H9 (cell line): ENCODE results near the gene CNIH1. TPM values are rescaled to one million over a fixed set of nuclear protein-coding genes. Genes with fewer than 3 reads are reported as not detected.

ENCODE experiments used
- DNase-seq: peaks from one replicate; pipeline ENCODE4 v3.0.0-alpha.2; 2017
- H2AFZ ChIP-seq: one replicate; pipeline ENCODE4 v1.6.1; 2013; ENCODE audit warnings: mild to moderate bottlenecking, low read length, control low read depth, moderate library complexity
- H2AK5ac ChIP-seq: 2 replicates; pipeline ENCODE4 v1.6.1; 2013; ENCODE audit warnings: low read length, control low read depth, mixed read lengths; ENCODE audit not compliant: insufficient read length
- H2BK120ac ChIP-seq: one replicate; pipeline ENCODE4 v1.6.1; 2013; ENCODE audit warnings: low read depth, mild to moderate bottlenecking, low read length, control low read depth, inconsistent platforms; ENCODE audit not compliant: poor library complexity, severe bottlenecking
- H2BK12ac ChIP-seq: 2 replicates; pipeline ENCODE4 v1.6.1; 2013; ENCODE audit warnings: low read length, control low read depth, mixed read lengths, low read depth; ENCODE audit not compliant: insufficient read length
- H2BK15ac ChIP-seq: 2 replicates; pipeline ENCODE4 v1.6.1; 2013; ENCODE audit warnings: low read depth, low read length, control low read depth
- H2BK20ac ChIP-seq: one replicate; pipeline ENCODE4 v1.6.1; 2013; ENCODE audit warnings: low read depth, mild to moderate bottlenecking, low read length, control low read depth, inconsistent platforms; ENCODE audit not compliant: poor library complexity, severe bottlenecking
- H2BK5ac ChIP-seq: 2 replicates; pipeline ENCODE4 v1.6.1; 2013; ENCODE audit warnings: low read length, control low read depth, mixed read lengths; ENCODE audit not compliant: insufficient read length
- H3K14ac ChIP-seq: 2 replicates; pipeline ENCODE4 v1.6.1; 2013; ENCODE audit warnings: low read length, control low read depth; ENCODE audit not compliant: insufficient read depth
- H3K18ac ChIP-seq: 2 replicates; pipeline ENCODE4 v1.6.1; 2013; ENCODE audit warnings: low read depth, mild to moderate bottlenecking, mixed read lengths, low read length, control low read depth; ENCODE audit not compliant: insufficient read length
- H3K23ac ChIP-seq: 2 replicates; pipeline ENCODE4 v1.6.1; 2013; ENCODE audit warnings: low read length, control low read depth, mixed read lengths, low read depth; ENCODE audit not compliant: insufficient read length
- H3K23me2 ChIP-seq: 2 replicates; pipeline ENCODE4 v1.6.1; 2013; ENCODE audit warnings: low read depth, mild to moderate bottlenecking, mixed read lengths, low read length, control low read depth; ENCODE audit not compliant: insufficient read length, poor library complexity, severe bottlenecking
- H3K27ac ChIP-seq: 2 replicates; pipeline ENCODE4 v1.5.1; 2013; ENCODE audit warnings: low read length, control low read depth, mixed read lengths, low read depth; ENCODE audit not compliant: insufficient read length
- H3K27me3 ChIP-seq: 2 replicates; pipeline ENCODE4 v1.6.1; 2013; ENCODE audit warnings: low read length, control low read depth, inconsistent platforms; ENCODE audit not compliant: insufficient read depth
- H3K4ac ChIP-seq: 2 replicates; pipeline ENCODE4 v1.6.1; 2013; ENCODE audit warnings: low read depth, mild to moderate bottlenecking, control low read depth, inconsistent platforms, low read length, moderate library complexity
- H3K4me1 ChIP-seq: 2 replicates; pipeline ENCODE4 v1.6.1; 2013; ENCODE audit warnings: low read length, control low read depth, inconsistent platforms; ENCODE audit not compliant: insufficient read depth
- H3K4me2 ChIP-seq: 2 replicates; pipeline ENCODE4 v1.6.1; 2013; ENCODE audit warnings: low read length, control low read depth, mixed read lengths; ENCODE audit not compliant: insufficient read length, insufficient read depth
- H3K56ac ChIP-seq: 2 replicates; pipeline ENCODE4 v1.6.1; 2013; ENCODE audit warnings: low read depth, mild to moderate bottlenecking, mixed read lengths, low read length, control low read depth; ENCODE audit not compliant: insufficient read length
- H3K79me1 ChIP-seq: 2 replicates; pipeline ENCODE4 v1.6.1; 2013; ENCODE audit warnings: low read depth, mild to moderate bottlenecking, moderate library complexity, low read length, control low read depth, inconsistent platforms; ENCODE audit not compliant: insufficient read depth, poor library complexity, severe bottlenecking
- H3K79me2 ChIP-seq: 2 replicates; pipeline ENCODE4 v1.6.1; 2013; ENCODE audit warnings: low read length, control low read depth, inconsistent platforms; ENCODE audit not compliant: insufficient read depth
- H3K9ac ChIP-seq: 2 replicates; pipeline ENCODE4 v1.6.1; 2013; ENCODE audit warnings: low read length, control low read depth, mixed read lengths; ENCODE audit not compliant: insufficient read length; ENCODE audit errors: extremely low read depth
- H3K9me3 ChIP-seq: one replicate; pipeline ENCODE4 v1.6.1; 2013; ENCODE audit warnings: low read depth, low read length, inconsistent platforms; ENCODE audit not compliant: control insufficient read depth
- H3T11ph ChIP-seq: one replicate; pipeline ENCODE4 v1.6.1; 2013; ENCODE audit warnings: mild to moderate bottlenecking, low read length, control low read depth, inconsistent platforms
- H4K20me1 ChIP-seq: one replicate; pipeline ENCODE4 v1.6.1; 2013; ENCODE audit not compliant: control insufficient read depth, insufficient read length, insufficient read depth
- H4K5ac ChIP-seq: 2 replicates; pipeline ENCODE4 v1.6.1; 2013; ENCODE audit warnings: low read depth, mild to moderate bottlenecking, mixed read lengths, low read length, control low read depth; ENCODE audit not compliant: insufficient read length
- H4K8ac ChIP-seq: replicated peaks from 2 replicates; pipeline ENCODE4 v1.6.1; 2013; ENCODE audit warnings: low read length, control low read depth, mixed read lengths, low read depth; ENCODE audit not compliant: insufficient read length
- H4K91ac ChIP-seq: 2 replicates; pipeline ENCODE4 v1.6.1; 2013; ENCODE audit warnings: low read depth, mild to moderate bottlenecking, moderate library complexity, mixed read lengths, low read length, control low read depth; ENCODE audit not compliant: insufficient read length
- H3K27ac Mint-ChIP-seq, 3 experiments: 2 replicates in 2 of 3; 3 replicates in 1 of 3; pipeline ENCODE4 v1.8.0; 2020 to 2021; ENCODE audit warnings: mixed read lengths in 3 of 3, mild to moderate bottlenecking in 1 of 3, moderate library complexity in 1 of 3
- H3K27me3 Mint-ChIP-seq: 2 replicates; pipeline ENCODE4 v1.8.0; 2021; ENCODE audit warnings: low read depth, mild to moderate bottlenecking, moderate library complexity, mixed read lengths
- H3K36me3 Mint-ChIP-seq, 3 experiments: 2 replicates in 2 of 3; 3 replicates in 1 of 3; pipeline ENCODE4 v1.8.0; 2020 to 2021; ENCODE audit warnings: low read depth in 3 of 3, mixed read lengths in 3 of 3; ENCODE audit not compliant: insufficient read depth in 1 of 3
- H3K4me1 Mint-ChIP-seq, 2 experiments: 2 replicates each; pipeline ENCODE4 v1.8.0; 2020; ENCODE audit warnings: mixed read lengths in 2 of 2
- H3K4me3 Mint-ChIP-seq, 2 experiments: 2 replicates in 1 of 2; 3 replicates in 1 of 2; pipeline ENCODE4 v1.8.0; 2020 to 2021; ENCODE audit warnings: mild to moderate bottlenecking in 2 of 2, mixed read lengths in 2 of 2, moderate library complexity in 1 of 2
- H3K9me3 Mint-ChIP-seq, 2 experiments: 2 replicates in 1 of 2; 3 replicates in 1 of 2; pipeline ENCODE4 v1.8.0; 2020; ENCODE audit warnings: mild to moderate bottlenecking in 2 of 2, mixed read lengths in 2 of 2, moderate library complexity in 1 of 2
- WGBS: extraction: QIAGEN DNeasy Blood & Tissue Kit; methylation state at CpG from one replicate; pipeline ENCODE4 v1.1.7; 2013; ENCODE audit warnings: missing lambda C conversion rate, low lambda C conversion rate, mixed read lengths; ENCODE audit not compliant: insufficient read length; ENCODE audit errors: extremely low coverage; 5-methylcytosine and 5-hydroxymethylcytosine counted together
- total RNA-seq: library from RNA; stranded (reverse); gene quantifications from 2 replicates; pipeline ENCODE4 v1.2.1, GENCODE V29; 2021
- TF ChIP-seq, protein P1 (sequence below): fragments of 200-600 bp; sonication (generic); conservative IDR thresholded peaks from 3 replicates; pipeline ENCODE4 v1.8.0; 2021; ENCODE audit warnings: antibody characterized with exemption, mild to moderate bottlenecking

Gene CNIH1
- total RNA-seq, 1 experiment from 2014 or later: 99.3 TPM

- H3K4me1 ChIP-seq: no peaks in the 10 kb centered on the region
- H3K23ac ChIP-seq: no peak overlapping the region
- no peaks in the 10 kb centered on the region for H3K79me1 ChIP-seq
- Mint-ChIP-seq H3K36me3 (peaks cover 14 to 37% (median 33%) of the 10 kb centered on the region in 3 experiments; a peak in 6 of 7 replicates), H3K4me3 (no peak overlapping the region), H3K4me1 (no peaks in the 10 kb centered on the region; a peak in 1 of 4 replicates), H3K27me3 (no peaks in the 10 kb centered on the region), H3K27ac (no peak overlapping the region), H3K9me3 (no peaks in the 10 kb centered on the region; a peak in 1 of 5 replicates)
- no peak overlapping the region for H3K4ac ChIP-seq
- H2BK12ac ChIP-seq: no peak overlapping the region
- no peak overlapping the region for H4K5ac ChIP-seq
- no peak overlapping the region for H2BK120ac ChIP-seq
- no peaks in the 10 kb centered on the region for H3K79me2 ChIP-seq
- no peak overlapping the region for H2BK5ac ChIP-seq
- no peak overlapping the region for H2AFZ ChIP-seq
- H4K91ac ChIP-seq: no peak overlapping the region
- no peak overlapping the region for H4K8ac ChIP-seq
- no peak overlapping the region for H3K4me2 ChIP-seq
- no peak overlapping the region for H2BK15ac ChIP-seq
- H3T11ph ChIP-seq: no peak overlapping the region
- no peak overlapping the region for H3K9ac ChIP-seq
- no peak overlapping the region for H2BK20ac ChIP-seq
- H3K23me2 ChIP-seq: no peaks in the 10 kb centered on the region
- no peak overlapping the region for H3K14ac ChIP-seq
- DNase-seq: no peak
- H3K27me3 ChIP-seq: no peaks in the 10 kb centered on the region
- H4K20me1 ChIP-seq: no peaks in the 10 kb centered on the region
- H3K18ac ChIP-seq: no peak overlapping the region
- no peak overlapping the region for H3K56ac ChIP-seq
- H3K9me3 ChIP-seq: no peaks in the 10 kb centered on the region
- no CpG with 5 or more reads among the region's 3 CpGs for WGBS
- no peak overlapping the region for H3K27ac ChIP-seq
- no peak overlapping the region for H2AK5ac ChIP-seq
- TF ChIP-seq, protein P1, sequence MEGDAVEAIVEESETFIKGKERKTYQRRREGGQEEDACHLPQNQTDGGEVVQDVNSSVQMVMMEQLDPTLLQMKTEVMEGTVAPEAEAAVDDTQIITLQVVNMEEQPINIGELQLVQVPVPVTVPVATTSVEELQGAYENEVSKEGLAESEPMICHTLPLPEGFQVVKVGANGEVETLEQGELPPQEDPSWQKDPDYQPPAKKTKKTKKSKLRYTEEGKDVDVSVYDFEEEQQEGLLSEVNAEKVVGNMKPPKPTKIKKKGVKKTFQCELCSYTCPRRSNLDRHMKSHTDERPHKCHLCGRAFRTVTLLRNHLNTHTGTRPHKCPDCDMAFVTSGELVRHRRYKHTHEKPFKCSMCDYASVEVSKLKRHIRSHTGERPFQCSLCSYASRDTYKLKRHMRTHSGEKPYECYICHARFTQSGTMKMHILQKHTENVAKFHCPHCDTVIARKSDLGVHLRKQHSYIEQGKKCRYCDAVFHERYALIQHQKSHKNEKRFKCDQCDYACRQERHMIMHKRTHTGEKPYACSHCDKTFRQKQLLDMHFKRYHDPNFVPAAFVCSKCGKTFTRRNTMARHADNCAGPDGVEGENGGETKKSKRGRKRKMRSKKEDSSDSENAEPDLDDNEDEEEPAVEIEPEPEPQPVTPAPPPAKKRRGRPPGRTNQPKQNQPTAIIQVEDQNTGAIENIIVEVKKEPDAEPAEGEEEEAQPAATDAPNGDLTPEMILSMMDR: no peak
Measured at GRCh38 chr14:54411371-54411770, 29.8 kb downstream of the CNIH1 start.
